KMS-11 (cell line): ENCODE results near the gene SNRPN.
"Not testable (repeated sequence)": the region's sequence is repeated elsewhere in the genome, so short reads cannot be mapped to it uniquely, and the experiment has no call there.

Source experiments
- H2AFZ ChIP-seq: fragments of 200-600 bp; sonication (generic); 2 replicates; pipeline ENCODE4 v1.6.1; 2016; ENCODE audit warnings: antibody characterized with exemption, mixed run types, low read depth
- H3K27ac ChIP-seq: fragments of 200-600 bp; sonication (generic); 2 replicates; pipeline ENCODE4 v1.6.1; 2016; ENCODE audit warnings: mild to moderate bottlenecking, mixed run types
- H3K27me3 ChIP-seq: fragments of 200-600 bp; sonication (generic); 2 replicates; pipeline ENCODE4 v1.6.1; 2017; ENCODE audit warnings: mild to moderate bottlenecking, low read depth, mixed run types, moderate library complexity; ENCODE audit not compliant: insufficient read depth
- H3K36me3 ChIP-seq: fragments of 200-600 bp; sonication (generic); 2 replicates; pipeline ENCODE4 v1.6.1; 2017; ENCODE audit warnings: mild to moderate bottlenecking, mixed run types; ENCODE audit not compliant: insufficient read depth
- H3K4me1 ChIP-seq: fragments of 200-600 bp; sonication (generic); 2 replicates; pipeline ENCODE4 v1.6.1; 2016; ENCODE audit warnings: mild to moderate bottlenecking, low read depth, mixed run types; ENCODE audit not compliant: poor library complexity, severe bottlenecking
- H3K4me2 ChIP-seq: fragments of 200-600 bp; sonication (generic); 2 replicates; pipeline ENCODE4 v1.7.0; 2016; ENCODE audit warnings: mild to moderate bottlenecking, mixed run types
- H3K4me3 ChIP-seq: fragments of 200-600 bp; sonication (generic); IDR thresholded peaks from 2 replicates; pipeline ENCODE4 v1.6.1; 2017; ENCODE audit warnings: low read depth, low read length, mixed read lengths; ENCODE audit not compliant: insufficient read depth
- H3K79me2 ChIP-seq: fragments of 200-600 bp; sonication (generic); 2 replicates; pipeline ENCODE4 v1.6.1; 2016; ENCODE audit warnings: low read depth, mixed run types; ENCODE audit not compliant: insufficient read depth
- H3K9ac ChIP-seq: fragments of 200-600 bp; sonication (generic); 2 replicates; pipeline ENCODE4 v1.6.1; 2016; ENCODE audit warnings: mild to moderate bottlenecking, mixed run types
- H4K20me1 ChIP-seq: fragments of 200-600 bp; sonication (generic); 2 replicates; pipeline ENCODE4 v1.6.1; 2016; ENCODE audit warnings: mild to moderate bottlenecking, mixed run types; ENCODE audit not compliant: insufficient read depth
- CTCF ChIP-seq: fragments of 200-600 bp; sonication (generic); conservative IDR thresholded peaks from 2 replicates; pipeline ENCODE4 v1.6.1; 2017; ENCODE audit warnings: low read depth, mild to moderate bottlenecking, antibody characterized with exemption, low read length, moderate library complexity, mixed read lengths

The SNRPN gene

DNA sequence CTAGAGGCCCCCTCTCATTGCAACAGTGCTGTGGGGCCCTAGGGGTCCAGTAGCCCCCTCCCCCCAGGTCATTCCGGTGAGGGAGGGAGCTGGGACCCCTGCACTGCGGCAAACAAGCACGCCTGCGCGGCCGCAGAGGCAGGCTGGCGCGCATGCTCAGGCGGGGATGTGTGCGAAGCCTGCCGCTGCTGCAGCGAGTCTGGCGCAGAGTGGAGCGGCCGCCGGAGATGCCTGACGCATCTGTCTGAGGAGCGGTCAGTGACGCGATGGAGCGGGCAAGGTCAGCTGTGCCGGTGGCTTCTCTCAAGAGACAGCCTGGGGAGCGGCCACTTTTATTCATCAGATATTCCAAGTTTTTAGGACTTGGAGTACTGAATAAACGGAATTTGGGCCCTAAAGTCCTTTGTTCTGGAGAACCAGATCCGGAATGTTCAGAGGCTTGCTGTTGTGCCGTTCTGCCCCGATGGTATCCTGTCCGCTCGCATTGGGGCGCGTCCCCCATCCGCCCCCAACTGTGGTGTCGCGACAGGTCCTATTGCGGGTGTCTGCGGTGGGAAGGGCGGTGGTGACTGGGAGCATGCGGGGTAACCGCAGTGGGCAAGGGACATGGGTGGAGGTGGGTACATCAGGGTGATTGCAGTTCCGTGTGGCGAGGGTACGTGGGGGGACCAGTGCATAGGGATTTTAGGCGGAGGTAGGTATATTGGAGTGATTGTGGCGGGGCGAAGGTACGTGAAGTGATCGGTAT, at the start of gene SNRPN, which contains the start of gene SNURF:
Gene SNRPN, plus strand, starts transcription at position 205 of the 748 bp plus-strand sequence. CDS start 19,467 bp downstream, outside the sequence.
Gene SNURF, plus strand, starts transcription at position 205 of the 748 bp plus-strand sequence. Its CDS starts 62 bp downstream, at position 267.
- H3K4me3 ChIP-seq = no peak within 1 kb of the TSS
- H2AFZ ChIP-seq = peak within 1 kb of the TSS; percentile 38; the same call in 1 of the 2 replicates
- H3K79me2 ChIP-seq = peaks cover 32% of the 10 kb centered on the region; the same call in 1 of the 2 replicates

GRCh38 chr15:24916305-24917009, 38.3 kb upstream of the SNRPN start:
- Histone ChIP-seq H3K4me3 (no peak overlapping the region), H3K4me2 (no peak overlapping the region), H3K36me3 (no peaks in the 10 kb centered on the region), H3K79me2 (no peaks in the 10 kb centered on the region), H3K27ac (no peak overlapping the region), H4K20me1 (no peaks in the 10 kb centered on the region), H3K4me1 (no peaks in the 10 kb centered on the region), H3K9ac (no peak overlapping the region), H3K27me3 (no peaks in the 10 kb centered on the region), H2AFZ (no peak overlapping the region)
- TF ChIP-seq CTCF = no peak

More for the DNA sequence above, at the start of gene SNRPN, which contains the start of gene SNURF:
- Histone ChIP-seq H3K4me2 (no peak within 1 kb of the TSS), H3K9ac (peak within 1 kb of the TSS; percentile 46; the same call in 1 of the 2 replicates), H3K36me3 (no peaks in the 10 kb centered on the region), H3K27me3 (no peaks in the 10 kb centered on the region), H3K27ac (peak within 1 kb of the TSS; percentile 54; the same call in 1 of the 2 replicates), H3K4me1 (no peaks in the 10 kb centered on the region), H4K20me1 (no peaks in the 10 kb centered on the region)
- no peak for TF ChIP-seq CTCF

DNA sequence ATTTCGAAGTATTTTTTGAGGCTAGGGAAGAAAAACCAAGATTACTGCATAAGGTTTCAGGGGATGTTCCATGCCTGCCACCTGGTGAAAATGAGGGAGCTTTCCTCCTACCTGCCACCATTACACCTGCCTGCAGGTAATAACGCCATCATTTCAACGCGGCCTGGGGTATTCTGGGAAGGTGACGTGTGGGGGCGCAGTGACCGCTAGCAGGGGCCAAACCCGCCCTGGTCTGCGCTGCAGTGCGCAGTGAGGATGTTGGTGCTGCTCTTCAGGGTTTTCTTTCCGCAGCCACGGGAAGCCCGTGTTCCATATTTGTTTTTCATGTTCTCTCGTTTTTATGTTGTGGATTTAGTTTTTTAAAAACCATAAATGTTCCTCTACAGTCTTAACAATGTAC, 37.4 kb upstream of the SNRPN start:
- Histone ChIP-seq H3K4me2 (no peak overlapping the region), H3K27me3 (no peaks in the 10 kb centered on the region), H3K79me2 (no peaks in the 10 kb centered on the region), H3K4me3 (no peak overlapping the region), H3K4me1 (no peaks in the 10 kb centered on the region), H2AFZ (no peak overlapping the region), H3K36me3 (no peaks in the 10 kb centered on the region), H3K9ac (no peak overlapping the region), H4K20me1 (no peaks in the 10 kb centered on the region), H3K27ac (no peak overlapping the region)
- no peak for TF ChIP-seq CTCF

GRCh38 chr15:24919446-24919845, 35.3 kb upstream of the SNRPN start:
- Histone ChIP-seq H3K4me3 (no peak overlapping the region), H3K27ac (no peak overlapping the region)

DNA sequence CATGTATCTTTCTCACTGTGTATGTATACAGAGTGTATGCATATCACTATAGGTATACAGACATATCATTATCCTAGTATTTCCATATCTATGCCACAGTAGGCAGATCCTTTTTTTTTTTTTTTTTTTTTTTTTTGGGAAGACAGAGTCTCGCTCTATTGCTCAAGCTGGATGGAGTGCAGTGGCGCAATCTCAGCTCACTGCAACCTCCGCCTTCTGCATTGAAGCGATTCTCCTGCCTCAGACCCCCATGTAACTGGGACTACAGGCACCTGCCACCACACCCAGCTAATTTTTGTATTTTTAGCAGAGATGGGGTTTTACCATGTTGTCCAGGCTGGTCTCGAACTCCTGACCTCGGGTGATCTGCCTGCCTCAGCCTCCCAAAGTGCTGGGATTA, 32.0 kb upstream of the SNRPN start:
- H3K4me2 ChIP-seq, H3K4me1 ChIP-seq, H2AFZ ChIP-seq, H3K9ac ChIP-seq, H4K20me1 ChIP-seq, H3K36me3 ChIP-seq, H3K79me2 ChIP-seq, H3K27ac ChIP-seq, H3K27me3 ChIP-seq, H3K4me3 ChIP-seq: not testable (repeated sequence)

More at GRCh38 chr15:24919446-24919845, 35.3 kb upstream of the SNRPN start:
- Histone ChIP-seq H3K4me1 (no peaks in the 10 kb centered on the region), H3K27me3 (no peaks in the 10 kb centered on the region), H3K4me2 (no peak overlapping the region), H2AFZ (no peak overlapping the region), H3K9ac (no peak overlapping the region), H3K36me3 (no peaks in the 10 kb centered on the region), H3K79me2 (no peaks in the 10 kb centered on the region), H4K20me1 (no peaks in the 10 kb centered on the region)
- no peak for TF ChIP-seq CTCF
